Left lung (tissue), 10 donors: ENCODE results near the gene OSTC. TPM values are rescaled to one million over a fixed set of nuclear protein-coding genes. Genes with fewer than 3 reads are reported as not detected.

Experiments
- ATAC-seq: fragments of 200-7000 bp; cut with Tn5 transposase; one replicate; pipeline ENCODE4 v1.9.1; 2020; ENCODE audit warnings: moderate library complexity
- DNase-seq, 4 donors: peaks; one replicate each; pipeline ENCODE4 v3.0.0-alpha.2; 2013 to 2020
- H3K27ac ChIP-seq, 2 donors: fragments of 200-600 bp; sonication (generic) in 1 of 2; one replicate each; pipeline versions ENCODE4 v1.5.0 to v1.8.0; 2020 to 2021
- H3K27me3 ChIP-seq, 2 donors: fragments of 200-600 bp; sonication (generic) in 1 of 2; one replicate each; pipeline versions ENCODE4 v1.5.0 to v1.8.0; 2020 to 2021
- H3K36me3 ChIP-seq, 2 donors: fragments of 200-600 bp; sonication (generic) in 1 of 2; one replicate each; pipeline versions ENCODE4 v1.5.0 to v1.8.0; 2020 to 2021
- H3K4me1 ChIP-seq, 2 donors: fragments of 200-600 bp; one replicate each; pipeline ENCODE4 v1.8.0; 2021
- H3K4me3 ChIP-seq, 2 donors: fragments of 200-600 bp; sonication (generic) in 1 of 2; one replicate each; pipeline versions ENCODE4 v1.5.0 to v1.8.0; 2020 to 2021; ENCODE audit warnings: mild to moderate bottlenecking in 1 of 2
- H3K9me3 ChIP-seq, 2 donors: fragments of 200-600 bp; sonication (generic) in 1 of 2; one replicate each; pipeline versions ENCODE4 v1.5.0 to v1.8.0; 2020 to 2021
- intact Hi-C, 2 donors: fragments of 100-400 bp; cut with DNase I; formaldehyde crosslinking; loops; one replicate each; pipeline versions ENCODE4 v1.11.2 to v1.14.2; 2022
- polyA plus RNA-seq, 6 donors: library from polyadenylated mRNA; unstranded; fragments of 120-200 nt; gene quantifications; one replicate each; pipeline ENCODE4 v1.2.1, GENCODE V29; 2013; ENCODE audit not compliant: insufficient read length in 6 of 6
- total RNA-seq, 2 donors: library from RNA; stranded (reverse); fragmentation: NEBNext Ultra II Directional; extraction: Animal tissue kit (Norgen Biotek cat#: 25700); gene quantifications; one replicate each; pipeline ENCODE4 v1.2.1, GENCODE V29; 2021
- TF ChIP-seq, protein P1 (sequence below), 2 donors: fragments of 200-600 bp; sonication (generic) in 1 of 2; IDR thresholded peaks; one replicate each; pipeline versions ENCODE4 v1.5.0 to v1.8.0; 2021; ENCODE audit warnings: antibody characterized with exemption in 2 of 2
- donor health status: DM: no; HTN: yes; CAD: no.
- donor health status: DM: no; HTN: no; CAD: no.

OSTC gene
- total and polyA plus RNA-seq, 8 donors: 133 to 280 (median 251) TPM

DNA sequence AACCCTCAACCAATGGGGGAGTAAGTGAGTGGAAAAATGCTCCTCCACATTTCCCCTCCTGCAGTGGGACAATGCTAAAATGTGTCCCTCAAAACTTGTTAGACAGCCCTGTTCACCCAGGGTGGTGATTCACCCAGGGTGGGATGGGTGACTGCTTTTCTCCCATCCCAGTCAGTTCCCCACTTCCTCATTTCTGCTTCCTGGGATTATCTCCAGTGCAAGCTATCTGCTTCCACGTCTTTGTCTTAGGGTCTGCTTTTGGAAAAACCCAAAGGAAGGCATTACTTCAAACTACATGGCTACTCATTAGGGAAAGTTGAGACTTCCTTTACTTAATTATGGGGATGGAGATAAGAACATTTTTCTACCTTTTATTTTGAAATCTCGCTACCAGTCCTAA is 67.0 kb downstream of the OSTC start:
- TF ChIP-seq, protein P1, sequence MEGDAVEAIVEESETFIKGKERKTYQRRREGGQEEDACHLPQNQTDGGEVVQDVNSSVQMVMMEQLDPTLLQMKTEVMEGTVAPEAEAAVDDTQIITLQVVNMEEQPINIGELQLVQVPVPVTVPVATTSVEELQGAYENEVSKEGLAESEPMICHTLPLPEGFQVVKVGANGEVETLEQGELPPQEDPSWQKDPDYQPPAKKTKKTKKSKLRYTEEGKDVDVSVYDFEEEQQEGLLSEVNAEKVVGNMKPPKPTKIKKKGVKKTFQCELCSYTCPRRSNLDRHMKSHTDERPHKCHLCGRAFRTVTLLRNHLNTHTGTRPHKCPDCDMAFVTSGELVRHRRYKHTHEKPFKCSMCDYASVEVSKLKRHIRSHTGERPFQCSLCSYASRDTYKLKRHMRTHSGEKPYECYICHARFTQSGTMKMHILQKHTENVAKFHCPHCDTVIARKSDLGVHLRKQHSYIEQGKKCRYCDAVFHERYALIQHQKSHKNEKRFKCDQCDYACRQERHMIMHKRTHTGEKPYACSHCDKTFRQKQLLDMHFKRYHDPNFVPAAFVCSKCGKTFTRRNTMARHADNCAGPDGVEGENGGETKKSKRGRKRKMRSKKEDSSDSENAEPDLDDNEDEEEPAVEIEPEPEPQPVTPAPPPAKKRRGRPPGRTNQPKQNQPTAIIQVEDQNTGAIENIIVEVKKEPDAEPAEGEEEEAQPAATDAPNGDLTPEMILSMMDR (IDR thresholded peaks at IDR 0.05): no peak
- intact Hi-C loops: no loop called here
- no peak for DNase-seq

More for the DNA sequence above, 67.0 kb downstream of the OSTC start:
- H3K27me3 ChIP-seq: no peaks in the 10 kb centered on the region
- no peak overlapping the region for H3K4me3 ChIP-seq
- H3K9me3 ChIP-seq: no peaks in the 10 kb centered on the region
- H3K36me3 ChIP-seq: no peaks in the 10 kb centered on the region
- H3K27ac ChIP-seq: no peak overlapping the region
- no peaks in the 10 kb centered on the region for H3K4me1 ChIP-seq
- ATAC-seq: no peak

Other genes starting within 250 kb of the OSTC start
- 100 to 1,000 TPM; 901 to 922 TPM for gene RPL34, start 30.0 kb upstream of the OSTC start, total RNA-seq
- 1,000 to 10,000 TPM; 2,139 to 2,528 (median 2,317) TPM for gene RPL34, start 30.0 kb upstream of the OSTC start, polyA plus RNA-seq
- gene ETNPPL, start 112.5 kb downstream of the OSTC start, total RNA-seq: not detected
- gene ETNPPL, start 112.5 kb downstream of the OSTC start, polyA plus RNA-seq: not detected